GM19240 (cell line): Measurements from ENCODE around the gene TRIM46.
"Not testable (repeated sequence)": the region's sequence is repeated elsewhere in the genome, so short reads cannot be mapped to it uniquely, and the experiment has no call there.

Experiments used
- DNase-seq: peaks from one replicate; pipeline ENCODE4 v3.0.0; 2011; ENCODE audit warnings: low spot score; ENCODE audit not compliant: insufficient read length

Gene TRIM46

GRCh38 chr1:155227261-155228095 lies 53.8 kb downstream of the TRIM46 start:
- DNase-seq, result peak; percentile 100

- DNase-seq, result no peak
Observed at GRCh38 chr1:155228096-155228427, 54.4 kb downstream of the TRIM46 start.

- DNase-seq, result not testable (repeated sequence)
Observed at GRCh38 chr1:155231302-155231701, 57.7 kb downstream of the TRIM46 start.

GRCh38 chr1:155232001-155232978 lies 58.6 kb downstream of the TRIM46 start:
- DNase-seq, result not testable (repeated sequence)

DNA sequence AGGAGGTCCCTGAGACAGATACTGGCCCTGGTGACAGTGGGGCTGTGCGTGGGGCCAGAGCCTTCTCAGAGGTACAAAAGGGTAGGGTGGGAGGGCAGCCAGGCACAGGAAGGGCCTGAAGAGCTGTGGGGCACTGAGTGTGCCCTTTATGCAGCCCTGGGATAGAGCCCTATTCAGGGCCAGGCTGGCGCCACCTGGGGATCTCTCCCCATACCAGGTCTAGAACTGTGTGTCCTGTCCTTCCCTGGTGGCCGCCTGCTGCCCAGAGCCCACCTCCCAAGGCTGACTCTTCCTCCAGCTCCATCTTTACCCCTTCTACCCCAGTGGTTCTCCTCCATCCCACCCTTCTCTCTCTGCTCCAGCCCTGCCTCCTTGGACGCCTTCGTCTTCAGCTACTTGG lies 59.9 kb downstream of the TRIM46 start:
- not testable (repeated sequence) for DNase-seq
